A549 (cell line): ENCODE measurements around the gene PRSS22. TPM values are rescaled to one million over a fixed set of nuclear protein-coding genes. Genes with fewer than 3 reads are reported as not detected.

Experiments
- ATAC-seq, 2 experiments: fragments of 200-7000 bp in 1 of 2; fragments of >200 bp in 1 of 2; cut with Nextera tagmentation in 1 of 2; cut with Tn5 transposase in 1 of 2; 3 replicates each; pipeline versions ENCODE4 v1.8.0 to v1.9.1; 2018 to 2020; ENCODE audit warnings: mild to moderate bottlenecking in 1 of 2, moderate library complexity in 1 of 2
- CTCF ChIA-PET: fragments of 300-600 bp; sonication (Branson Sonifier 250); formaldehyde crosslinking; extraction: SDS; loops from one replicate; lab custom pipeline; 2021; ENCODE audit warnings: antibody characterized with exemption, inconsistent platforms; lab: Yijun Ruan, JAX
- POLR2A ChIA-PET: fragments of 350-600 bp; formaldehyde crosslinking; extraction: SDS; loops from one replicate; lab custom pipeline; 2021; ENCODE audit warnings: antibody characterized with exemption, inconsistent platforms; lab: Yijun Ruan, JAX
- DNase-seq, 2 experiments: peaks; one replicate each; pipeline versions ENCODE4 v3.0.0 to v3.0.0-alpha.2; 2011 to 2016; ENCODE audit warnings: low read depth in 1 of 2, low spot score in 1 of 2
- FAIRE-seq: peaks from 2 replicates; lab custom pipeline; 2011; peaks lifted over from hg19 to GRCh38; lab: Jason Lieb, UNC
- H3K27ac ChIP-seq, 2 experiments: fragments of >200 bp; sonication (Bioruptor Twin); formaldehyde crosslinking; 3 replicates each; pipeline ENCODE4 v1.5.1; 2016 to 2017
- H3K4me1 ChIP-seq: fragments of >200 bp; sonication (Bioruptor Twin); formaldehyde crosslinking; 3 replicates; pipeline ENCODE4 v1.6.1; 2016
- H3K4me2 ChIP-seq: fragments of >200 bp; sonication (Bioruptor Twin); formaldehyde crosslinking; 3 replicates; pipeline ENCODE4 v1.6.1; 2016
- H3K4me3 ChIP-seq: fragments of >200 bp; sonication (Bioruptor Twin); formaldehyde crosslinking; 3 replicates; pipeline ENCODE4 v1.5.1; 2016
- H3K9me3 ChIP-seq: fragments of >200 bp; sonication (Bioruptor Twin); formaldehyde crosslinking; 3 replicates; pipeline ENCODE4 v1.6.1; 2016
- BCL3 ChIP-seq: fragments of >200 bp; sonication (Bioruptor Twin); formaldehyde crosslinking; IDR thresholded peaks from 3 replicates; pipeline ENCODE4 v1.6.1; 2016
- CHD4 ChIP-seq: fragments of 200-600 bp; sonication (generic); IDR thresholded peaks from 2 replicates; pipeline ENCODE4 v1.6.1; 2016; ENCODE audit warnings: antibody characterized with exemption, mild to moderate bottlenecking, borderline replicate concordance
- E2F6 ChIP-seq: IDR thresholded peaks from 2 replicates; pipeline ENCODE4 v1.6.1; 2012; ENCODE audit warnings: low read depth, borderline replicate concordance
- EP300 ChIP-seq, 2 experiments: fragments of >200 bp; sonication (Bioruptor Twin); formaldehyde crosslinking; IDR thresholded peaks; 2 replicates in 1 of 2; 3 replicates in 1 of 2; pipeline ENCODE4 v1.6.1; 2016 to 2017
- GATA3 ChIP-seq: IDR thresholded peaks from 2 replicates; pipeline ENCODE4 v1.6.1; 2012; ENCODE audit warnings: borderline replicate concordance
- JUN ChIP-seq, 2 experiments: fragments of >200 bp; sonication (Bioruptor Twin); formaldehyde crosslinking; IDR thresholded peaks; 2 replicates in 1 of 2; 3 replicates in 1 of 2; pipeline ENCODE4 v1.6.1; 2016 to 2017
- MAX ChIP-seq: IDR thresholded peaks from 2 replicates; pipeline ENCODE4 v1.6.1; 2012
- MAZ ChIP-seq: fragments of 150-350 bp; IDR thresholded peaks from 2 replicates; pipeline ENCODE4 v1.6.1; 2014; ENCODE audit warnings: antibody characterized with exemption, low read depth, low read length, borderline replicate concordance
- PBX3 ChIP-seq: IDR thresholded peaks from 2 replicates; pipeline ENCODE4 v1.6.1; 2012
- PHF8 ChIP-seq: fragments of 200-600 bp; sonication (generic); IDR thresholded peaks from 2 replicates; pipeline ENCODE4 v1.6.1; 2016; ENCODE audit warnings: low read depth, mild to moderate bottlenecking, antibody characterized with exemption, moderate library complexity, borderline replicate concordance
- POLR2A ChIP-seq: IDR thresholded peaks from 2 replicates; pipeline ENCODE4 v1.6.1; 2012; ENCODE audit warnings: mild to moderate bottlenecking, low read length
- POLR2AphosphoS2 ChIP-seq: conservative IDR thresholded peaks from 2 replicates; pipeline ENCODE4 v1.6.1; 2012; ENCODE audit warnings: low read length, improper control_type of control experiment, inconsistent platforms
- REST ChIP-seq: fragments of 200-600 bp; sonication (generic); IDR thresholded peaks from 2 replicates; pipeline ENCODE4 v1.6.1; 2016; ENCODE audit warnings: antibody characterized with exemption, mild to moderate bottlenecking, moderate library complexity
- RNF2 ChIP-seq: fragments of 200-600 bp; sonication (generic); IDR thresholded peaks from 2 replicates; pipeline ENCODE4 v1.6.1; 2016; ENCODE audit warnings: low read depth, mild to moderate bottlenecking, antibody characterized with exemption, moderate library complexity, borderline replicate concordance
- SMC3 ChIP-seq: fragments of >200 bp; sonication (Bioruptor Twin); formaldehyde crosslinking; IDR thresholded peaks from 3 replicates; pipeline ENCODE4 v1.6.1; 2018; ENCODE audit warnings: inconsistent platforms
- TFCP2L1 ChIP-seq: fragments of 250-450 bp; sonication (Bioruptor Pico); IDR thresholded peaks from 2 replicates; pipeline ENCODE4 v1.5.0; 2021; ENCODE audit warnings: mild to moderate bottlenecking
- ZNF302 ChIP-seq: fragments of 250-450 bp; sonication (Bioruptor Pico); IDR thresholded peaks from 2 replicates; pipeline ENCODE4 v1.9.0; 2021; ENCODE audit warnings: inconsistent platforms, mild to moderate bottlenecking, moderate library complexity
- WGBS: methylation state at CpG from one replicate; pipeline ENCODE4 v1.1.6; 2017; ENCODE audit errors: missing lambda C conversion rate; 5-methylcytosine and 5-hydroxymethylcytosine counted together
- polyA plus RNA-seq, 4 experiments: library from polyadenylated mRNA; depleted of rRNA in 3 of 4; stranded (reverse); fragments of >200 nt; fragmentation: RNase III in 1 of 4; extraction: RNeasy Plus Mini Kit Qiagen cat#74134 plus additional on column Dnase treatment in 1 of 4; gene quantifications; 2 replicates in 3 of 4; 3 replicates in 1 of 4; pipeline ENCODE4 v1.2.3, GENCODE V29; 2011 to 2017

Gene PRSS22
- polyA plus RNA-seq, 2 of the 4 experiments (the other 2 are of a cell fraction): 0.10 TPM; not detected in 1

- Histone ChIP-seq H3K9me3 (no peaks in the 10 kb centered on the region), H3K27ac (peak overlapping the region; percentile 93 to 98), H3K4me2 (peak overlapping the region; percentile 91), H3K4me3 (peak overlapping the region; percentile 80), H3K4me1 (peaks cover 16% of the 10 kb centered on the region)
- ATAC-seq (peak; percentile 79 to 88), DNase-seq (peak; percentile 98 to 100), FAIRE-seq (peak; percentile 7)
- TF ChIP-seq RNF2 (no peak), PHF8 (peak; percentile 83; the same call in 1 of the 2 replicates), POLR2A (peak; percentile 100), ZNF302 (no peak), GATA3 (peak; percentile 27; the same call in 1 of the 2 replicates), BCL3 (peak; percentile 98), EP300 (IDR thresholded peaks at IDR 0.05) (0 out of 5 replicates have a peak, but pooled peaks of 1 of the 2 experiments have one; percentile 20), JUN (IDR thresholded peaks at IDR 0.05) (peak; percentile 83 to 98; a peak in 4 of 5 replicates), REST (0 out of 2 replicates have a peak, but pooled peaks have one; percentile 36), MAZ (0 out of 2 replicates have a peak, but pooled peaks have one; percentile 79), TFCP2L1 (CRISPR knock-in tag) (peak; percentile 71; the same call in 1 of the 2 replicates), CHD4 (no peak), MAX (peak; percentile 81), PBX3 (peak; percentile 63; the same call in 1 of the 2 replicates)
- CTCF ChIA-PET: interaction anchor here (0.6 to 5.3 kb wide), 10 partner anchors 10 to 137 kb away, joined by 3 to 44 read pairs (median 6); partner anchors contain the start of gene FLYWCH2
- POLR2A ChIA-PET: interaction anchor here (0.5 to 1.5 kb wide), 27 partner anchors 9 to 571 kb away, joined by 3 to 62 read pairs (median 4); partner anchors contain the start of genes FLYWCH2, KCTD5, SRRM2 and TNFRSF12A
- WGBS: 8% methylated on average over 7 of the region's 51 CpGs
These were observed 47.4 kb upstream of the PRSS22 start for GRCh38 chr16:2905241-2905987.

- Histone ChIP-seq H3K4me1 (peaks cover 15% of the 10 kb centered on the region), H3K4me2 (peak overlapping the region; percentile 91), H3K27ac (peak overlapping the region; percentile 93 to 98), H3K4me3 (peak overlapping the region; percentile 80), H3K9me3 (no peaks in the 10 kb centered on the region)
- FAIRE-seq: no peak
- TF ChIP-seq E2F6 (peak; percentile 43; the same call in 1 of the 2 replicates), SMC3 (no peak), POLR2AphosphoS2 (0 out of 2 replicates have a peak, but pooled peaks have one; percentile 52)
- ATAC-seq: peak in 1 of 2 experiments; percentile 24
- WGBS: under 1% methylated on average over 17 of the region's 32 CpGs
- ChIA-PET CTCF (interaction anchor here (1.7 to 5.3 kb wide), 4 partner anchors 15 to 66 kb away, joined by 7 to 44 read pairs (median 14); no protein-coding TSS in a partner anchor), POLR2A (interaction anchor here (0.6 to 1.5 kb wide), 7 partner anchors 16 to 572 kb away, joined by 3 to 62 read pairs (median 9); partner anchors contain the start of gene FLYWCH2)
- no peak for DNase-seq
These were observed 46.9 kb upstream of the PRSS22 start for GRCh38 chr16:2904922-2905240.
